DND-41 (cell line): Measurements from ENCODE around the gene PPM1E.

ENCODE experiments used
- ATAC-seq: fragments of 200-7000 bp; cut with Tn5 transposase; 3 replicates; pipeline ENCODE4 v1.9.1; 2021; ENCODE audit warnings: low read depth; ENCODE audit not compliant: insufficient read depth
- DNase-seq: peaks from one replicate; pipeline ENCODE4 v3.0.0-alpha.2; 2020
- H2AFZ ChIP-seq: 2 replicates; pipeline ENCODE4 v1.6.0; 2012; ENCODE audit warnings: low read depth, low read length
- H3K27ac ChIP-seq: 2 replicates; pipeline ENCODE4 v1.5.1; 2012; ENCODE audit warnings: low read length, inconsistent platforms
- H3K27me3 ChIP-seq: fragments of 200-600 bp; sonication (generic); 2 replicates; pipeline ENCODE4 v1.6.0; 2012; ENCODE audit warnings: low read length, mild to moderate bottlenecking, inconsistent platforms; ENCODE audit not compliant: insufficient read depth, poor library complexity
- H3K36me3 ChIP-seq: 2 replicates; pipeline ENCODE4 v1.5.1; 2012; ENCODE audit warnings: low read length, inconsistent platforms; ENCODE audit not compliant: insufficient read depth
- H3K4me1 ChIP-seq: 2 replicates; pipeline ENCODE4 v1.5.1; 2012; ENCODE audit warnings: mild to moderate bottlenecking, low read length; ENCODE audit not compliant: insufficient read depth
- H3K4me2 ChIP-seq: 2 replicates; pipeline ENCODE4 v1.6.0; 2012; ENCODE audit warnings: mild to moderate bottlenecking, moderate library complexity, low read length, inconsistent platforms; ENCODE audit not compliant: insufficient read depth
- H3K4me3 ChIP-seq, 2 experiments: fragments of 200-600 bp in 1 of 2; shearing (Covaris generic) in 1 of 2; 2 replicates each; pipeline ENCODE4 v1.5.1; 2012 to 2016; ENCODE audit warnings: inconsistent platforms in 2 of 2, low read length in 2 of 2, mild to moderate bottlenecking in 2 of 2, low read depth in 1 of 2, moderate library complexity in 1 of 2
- H3K79me2 ChIP-seq: 2 replicates; pipeline ENCODE4 v1.6.0; 2012; ENCODE audit warnings: low read length, inconsistent platforms; ENCODE audit not compliant: insufficient read depth
- H3K9ac ChIP-seq: 2 replicates; pipeline ENCODE4 v1.6.0; 2012; ENCODE audit warnings: low read depth, mild to moderate bottlenecking, inconsistent platforms, low read length, moderate library complexity
- H3K9me3 ChIP-seq: 2 replicates; pipeline ENCODE4 v1.5.1; 2012; ENCODE audit warnings: low read length, moderate library complexity, mild to moderate bottlenecking, inconsistent platforms; ENCODE audit not compliant: insufficient read depth, severe bottlenecking
- H4K20me1 ChIP-seq: 2 replicates; pipeline ENCODE4 v1.6.0; 2012; ENCODE audit warnings: low read length; ENCODE audit not compliant: insufficient read depth
- CTCF ChIP-seq: IDR thresholded peaks from 2 replicates; pipeline ENCODE4 v1.5.1; 2012; ENCODE audit warnings: borderline replicate concordance, low read length, moderate library complexity, mild to moderate bottlenecking; ENCODE audit not compliant: poor library complexity, severe bottlenecking; ENCODE audit errors: extremely low read depth
- EZH2 ChIP-seq: IDR thresholded peaks from 3 replicates; pipeline ENCODE4 v1.6.1; 2012; ENCODE audit warnings: borderline replicate concordance, low read depth, mild to moderate bottlenecking, moderate library complexity, low read length, inconsistent platforms; ENCODE audit not compliant: severe bottlenecking

Gene PPM1E

GRCh38 chr17:58966208-58966607 is 210.6 kb downstream of the PPM1E start:
- no peak overlapping the region for H3K9ac ChIP-seq
- no peak for ATAC-seq
- no peak overlapping the region for H3K4me2 ChIP-seq
- no peaks in the 10 kb centered on the region for H4K20me1 ChIP-seq
- H3K4me3 ChIP-seq, result no peak overlapping the region
- no peak overlapping the region for H2AFZ ChIP-seq
- H3K36me3 ChIP-seq, result no peaks in the 10 kb centered on the region
- no peaks in the 10 kb centered on the region for H3K27me3 ChIP-seq
- H3K79me2 ChIP-seq, result no peaks in the 10 kb centered on the region
- H3K27ac ChIP-seq, result no peak overlapping the region
- no peak for TF ChIP-seq CTCF
- TF ChIP-seq EZH2, result no peak
- no peaks in the 10 kb centered on the region for H3K4me1 ChIP-seq
- no peak for DNase-seq
- no peaks in the 10 kb centered on the region for H3K9me3 ChIP-seq

GRCh38 chr17:58968426-58969061 is 212.9 kb downstream of the PPM1E start:
- Histone ChIP-seq H3K4me3 (no peak overlapping the region), H3K4me1 (no peaks in the 10 kb centered on the region), H3K9ac (no peak overlapping the region), H3K27me3 (no peaks in the 10 kb centered on the region), H3K36me3 (no peaks in the 10 kb centered on the region), H2AFZ (no peak overlapping the region), H4K20me1 (no peaks in the 10 kb centered on the region), H3K4me2 (no peak overlapping the region), H3K9me3 (no peaks in the 10 kb centered on the region), H3K27ac (no peak overlapping the region), H3K79me2 (no peaks in the 10 kb centered on the region)
- TF ChIP-seq EZH2, result no peak
- TF ChIP-seq CTCF, result no peak
- peak; percentile 75 for ATAC-seq
- DNase-seq, result peak; percentile 30

DNA sequence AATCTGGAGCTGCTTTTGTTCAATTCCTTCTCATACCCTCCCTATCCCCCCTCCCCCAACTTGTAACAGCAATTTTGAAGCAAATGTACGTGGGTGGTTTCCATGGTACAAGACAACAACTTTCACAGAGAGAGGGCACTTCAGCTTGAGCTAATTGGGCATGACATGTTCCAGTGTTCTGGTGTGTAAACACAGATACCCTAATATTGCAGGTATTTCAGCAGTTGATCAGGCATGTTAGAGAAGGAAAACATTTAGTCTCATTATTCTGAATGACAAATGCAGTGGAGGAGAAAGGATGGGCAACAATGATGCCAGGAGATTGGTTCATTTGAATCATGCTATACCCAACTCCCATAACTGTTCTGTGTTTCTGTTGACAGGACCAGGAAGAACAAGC is 213.5 kb downstream of the PPM1E start:
- DNase-seq (no peak), ATAC-seq (no peak)
- Histone ChIP-seq H3K27ac (no peak overlapping the region), H3K4me1 (no peaks in the 10 kb centered on the region), H3K79me2 (no peaks in the 10 kb centered on the region), H3K36me3 (no peaks in the 10 kb centered on the region), H4K20me1 (no peaks in the 10 kb centered on the region), H3K9ac (no peak overlapping the region), H3K9me3 (no peaks in the 10 kb centered on the region), H3K4me3 (no peak overlapping the region), H3K27me3 (no peaks in the 10 kb centered on the region), H3K4me2 (no peak overlapping the region), H2AFZ (no peak overlapping the region)
- no peak for TF ChIP-seq EZH2
- no peak for TF ChIP-seq CTCF

DNA sequence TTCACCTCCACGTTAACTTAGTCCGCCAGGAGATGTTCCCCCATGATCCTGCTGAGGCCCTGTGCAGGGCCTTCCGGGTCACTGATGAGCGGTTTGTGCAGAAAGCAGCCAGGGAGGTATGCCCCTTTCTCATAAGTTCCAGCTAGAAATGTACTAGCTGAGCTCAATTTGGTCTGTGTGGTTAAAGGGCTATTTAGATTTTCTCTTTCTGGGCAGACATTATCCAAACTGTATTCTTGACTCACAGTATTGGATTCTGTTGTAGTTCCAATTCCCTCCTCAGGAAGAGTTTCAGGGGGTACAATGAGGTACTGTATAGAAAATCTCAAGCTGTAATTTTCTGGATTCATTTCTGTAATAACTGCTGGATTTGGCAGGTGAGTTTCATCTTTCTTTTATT is 214.0 kb downstream of the PPM1E start:
- ATAC-seq, result no peak
- TF ChIP-seq CTCF (no peak), EZH2 (no peak)

More for the DNA sequence above, 214.0 kb downstream of the PPM1E start:
- Histone ChIP-seq H3K27me3 (no peaks in the 10 kb centered on the region), H3K4me3 (no peak overlapping the region), H3K9ac (no peak overlapping the region), H3K9me3 (no peaks in the 10 kb centered on the region), H3K36me3 (no peaks in the 10 kb centered on the region), H4K20me1 (no peaks in the 10 kb centered on the region), H3K4me2 (no peak overlapping the region), H3K27ac (no peak overlapping the region), H3K4me1 (no peaks in the 10 kb centered on the region), H2AFZ (no peak overlapping the region), H3K79me2 (no peaks in the 10 kb centered on the region)
- DNase-seq, result no peak
